LNCAP (cell line): Measurements from ENCODE around the gene DPP7.

Experiments
- CTCF ChIP-seq: fragments of 450-650 bp; IDR thresholded peaks from 2 replicates; pipeline ENCODE4 v1.5.1; 2017; ENCODE audit warnings: mild to moderate bottlenecking

DPP7 gene

GRCh38 chr9:137150617-137151457, 36.3 kb upstream of the DPP7 start:
- TF ChIP-seq CTCF, result no peak

GRCh38 chr9:137149942-137150616, 35.5 kb upstream of the DPP7 start:
- no peak for TF ChIP-seq CTCF

GRCh38 chr9:137149363-137149762, 34.8 kb upstream of the DPP7 start:
- TF ChIP-seq CTCF, result no peak

GRCh38 chr9:137148661-137149060, 34.1 kb upstream of the DPP7 start:
- TF ChIP-seq CTCF, result no peak

GRCh38 chr9:137148242-137148641, 33.7 kb upstream of the DPP7 start:
- TF ChIP-seq CTCF, result no peak

- TF ChIP-seq CTCF, result no peak
These were observed 33.2 kb upstream of the DPP7 start for GRCh38 chr9:137147793-137148160.

GRCh38 chr9:137147091-137147792, 32.7 kb upstream of the DPP7 start:
- no peak for TF ChIP-seq CTCF
